GM12891 (cell line): Measurements from ENCODE around the gene PEX14.
A peak's percentile ranks its signal among the peaks of the same experiment; 100 is the strongest.

Source experiments
- DNase-seq: peaks from one replicate; pipeline ENCODE4 v3.0.0; 2011; ENCODE audit warnings: low spot score; ENCODE audit not compliant: insufficient read length
- FAIRE-seq: peaks from 2 replicates; lab custom pipeline; 2011; peaks lifted over from hg19 to GRCh38; lab: Jason Lieb, UNC
- PAX5 ChIP-seq: IDR thresholded peaks from 2 replicates; pipeline ENCODE4 v1.6.1; 2011; ENCODE audit warnings: low read length, moderate library complexity, mild to moderate bottlenecking; ENCODE audit not compliant: insufficient read depth, severe bottlenecking
- POLR2A ChIP-seq: IDR thresholded peaks from 2 replicates; pipeline ENCODE4 v1.6.1; 2011; ENCODE audit warnings: low read depth, low read length, control low read depth
- POLR2AphosphoS5 ChIP-seq: IDR thresholded peaks from 2 replicates; pipeline ENCODE4 v1.6.1; 2011; ENCODE audit warnings: low read depth, low read length, control low read depth
- POU2F2 ChIP-seq: IDR thresholded peaks from 2 replicates; pipeline ENCODE4 v1.6.1; 2011; ENCODE audit warnings: low read depth, mild to moderate bottlenecking, control low read depth, low read length, moderate library complexity
- SPI1 ChIP-seq: IDR thresholded peaks from 2 replicates; pipeline ENCODE4 v1.6.1; 2011; ENCODE audit warnings: low read depth, low read length, control low read depth
- TAF1 ChIP-seq: IDR thresholded peaks from 2 replicates; pipeline ENCODE4 v1.6.1; 2011; ENCODE audit warnings: low read depth, low read length, control low read depth

The PEX14 gene

DNA sequence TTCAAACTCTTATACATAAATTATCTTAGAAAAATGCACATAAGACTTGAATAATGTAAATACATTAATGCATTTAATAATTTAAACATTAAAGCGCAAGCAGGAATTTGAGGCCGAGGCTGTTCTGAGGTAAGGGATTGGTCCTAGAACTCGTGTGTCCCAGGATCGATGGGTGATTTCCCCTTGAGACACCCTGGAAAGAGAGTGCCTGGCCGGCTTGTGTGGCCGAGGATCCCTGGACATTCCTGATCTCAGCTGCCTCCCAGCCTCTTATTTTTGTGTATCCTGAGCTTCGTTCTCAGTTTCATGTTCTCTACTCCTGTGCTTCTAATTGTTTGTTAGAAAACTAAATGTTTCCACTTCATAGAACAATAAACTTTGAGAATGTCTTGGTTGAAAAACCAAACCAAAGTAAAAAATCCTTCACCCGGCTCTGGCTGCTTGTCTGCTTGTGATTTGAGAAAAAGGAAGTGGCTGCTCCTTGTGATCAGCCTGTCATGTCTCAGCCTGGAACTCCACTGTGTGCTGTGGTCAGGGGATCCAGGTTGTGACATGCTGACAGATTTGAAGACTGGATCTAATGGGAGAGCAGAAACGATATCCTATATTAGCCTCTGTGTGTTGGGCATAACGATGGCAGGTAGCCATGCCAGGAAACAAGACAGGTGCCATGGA, 40.7 kb downstream of the PEX14 start:
- no peak for TF ChIP-seq TAF1
- peak; percentile 89 for TF ChIP-seq SPI1
- DNase-seq (no peak), FAIRE-seq (peak; percentile 66)

DNA sequence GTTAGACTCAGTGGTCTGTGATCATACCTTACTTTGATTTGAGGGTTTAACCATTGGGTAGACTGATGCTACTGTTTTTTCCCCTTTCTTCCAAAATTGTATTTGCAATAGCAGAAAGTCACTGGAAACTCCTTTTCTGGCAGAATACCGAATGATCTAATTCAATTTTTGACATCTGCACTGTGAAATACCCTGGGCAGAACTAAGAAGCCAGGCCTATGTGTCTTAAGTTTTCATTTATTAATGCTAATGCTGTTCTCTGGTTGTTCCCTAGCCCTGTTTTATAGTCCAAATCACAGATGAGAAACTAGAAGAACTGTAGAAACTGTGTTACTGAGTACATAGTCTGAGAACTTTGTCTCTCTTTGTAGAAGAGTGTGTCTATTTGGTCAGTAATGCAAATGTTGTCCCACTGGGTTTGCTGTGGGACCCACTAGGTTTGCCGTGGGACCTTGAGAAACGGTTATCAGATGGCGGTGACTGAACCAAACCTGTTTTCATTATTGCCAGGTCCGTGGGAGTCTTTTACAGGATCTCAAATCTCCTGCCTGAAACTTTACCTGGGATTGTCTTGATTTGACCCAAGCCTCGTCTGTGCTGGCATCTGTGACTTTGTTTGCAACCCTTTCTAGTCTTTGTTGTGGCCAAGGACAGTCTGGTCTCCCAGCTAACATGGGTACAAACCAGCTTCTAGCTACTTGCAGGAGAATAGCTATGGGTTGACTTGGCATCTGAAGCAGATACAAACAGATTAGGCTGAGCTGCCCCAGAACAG, 41.4 kb downstream of the PEX14 start:
- no peak for FAIRE-seq
- TF ChIP-seq POU2F2 (no peak), POLR2AphosphoS5 (no peak), POLR2A (no peak), TAF1 (no peak), SPI1 (no peak), PAX5 (no peak)
- DNase-seq, result no peak

DNA sequence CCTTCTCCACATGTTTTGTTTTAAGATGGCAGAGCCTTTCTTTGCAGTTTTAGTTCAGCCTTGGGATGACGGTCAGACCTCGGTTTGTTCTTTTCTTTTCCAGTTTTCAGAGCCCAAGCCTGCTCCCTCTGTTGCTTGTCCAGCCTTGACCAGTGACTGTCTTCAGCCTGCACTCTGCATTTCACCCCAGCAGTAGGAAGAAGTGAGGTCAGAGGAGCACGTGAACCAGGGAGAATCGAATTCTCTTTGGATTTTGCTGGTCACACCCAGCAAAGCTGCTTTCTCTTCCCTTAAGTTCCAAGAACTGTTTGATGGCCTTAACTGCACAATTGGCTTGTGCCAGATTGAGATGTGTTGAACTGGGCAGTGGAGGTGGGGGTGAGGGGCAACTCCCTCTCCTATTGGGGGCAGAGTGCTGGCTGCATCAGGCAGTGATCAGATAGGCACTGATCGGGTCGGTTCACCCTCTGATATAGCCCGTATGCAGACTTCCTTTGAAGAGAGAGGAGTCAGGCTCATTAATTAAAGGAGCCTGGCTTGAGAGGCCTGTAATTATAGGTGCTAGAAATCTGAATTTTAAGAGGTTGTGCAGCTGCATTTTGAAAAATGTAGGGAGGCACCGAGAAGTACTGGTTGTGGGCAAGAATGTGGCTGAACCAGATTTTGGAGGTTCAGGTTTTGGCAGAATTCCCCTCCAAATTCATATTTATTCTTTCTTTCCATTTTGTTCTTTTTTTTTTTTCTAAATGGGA, 42.4 kb downstream of the PEX14 start:
- TF ChIP-seq POU2F2 (no peak), POLR2AphosphoS5 (no peak), TAF1 (no peak), SPI1 (no peak), POLR2A (no peak), PAX5 (no peak)
- DNase-seq (no peak), FAIRE-seq (no peak)

DNA sequence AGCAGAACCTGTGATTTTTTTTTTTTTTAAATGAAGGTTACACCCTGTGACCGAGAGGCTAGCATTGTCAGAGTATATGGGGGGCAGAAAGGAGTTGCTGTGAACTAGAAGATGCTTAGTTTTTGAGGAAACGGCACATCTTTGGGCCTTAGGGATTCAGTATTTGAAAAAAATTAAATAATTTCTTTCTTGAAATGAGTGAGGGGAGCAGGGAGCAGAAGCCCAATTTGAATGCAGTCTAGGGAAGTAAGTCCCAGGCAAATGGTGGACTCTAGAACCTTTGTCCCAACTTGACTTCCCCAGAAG, 42.9 kb downstream of the PEX14 start:
- no peak for DNase-seq
- TF ChIP-seq POLR2AphosphoS5 (no peak), POU2F2 (no peak), POLR2A (no peak), PAX5 (no peak), TAF1 (no peak), SPI1 (no peak)
- FAIRE-seq, result no peak

DNA sequence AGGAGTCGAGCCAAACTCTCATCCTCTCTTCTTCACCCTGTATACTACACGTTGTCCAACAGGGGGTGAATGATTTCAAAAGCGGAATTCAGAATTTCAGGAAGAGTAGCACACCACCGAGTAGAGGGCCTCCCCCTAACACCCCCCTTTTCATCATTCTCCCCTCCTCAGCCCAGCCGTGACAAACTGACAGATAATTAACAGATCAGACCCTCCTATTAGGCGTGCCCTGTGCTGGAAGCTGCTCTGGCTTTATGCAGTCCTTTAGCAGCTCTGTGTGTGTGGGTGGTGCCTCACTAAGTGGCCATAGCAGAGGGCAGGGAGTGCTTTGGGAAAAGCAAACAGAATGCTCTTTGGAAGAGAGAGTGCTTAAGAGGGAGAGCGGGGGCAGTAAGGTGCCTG, 44.3 kb downstream of the PEX14 start:
- DNase-seq, result no peak
- TF ChIP-seq POLR2A, result no peak
- no peak for TF ChIP-seq PAX5
- TF ChIP-seq POU2F2, result no peak
- no peak for TF ChIP-seq TAF1
- no peak for TF ChIP-seq SPI1
- TF ChIP-seq POLR2AphosphoS5, result no peak
- no peak for FAIRE-seq

DNA sequence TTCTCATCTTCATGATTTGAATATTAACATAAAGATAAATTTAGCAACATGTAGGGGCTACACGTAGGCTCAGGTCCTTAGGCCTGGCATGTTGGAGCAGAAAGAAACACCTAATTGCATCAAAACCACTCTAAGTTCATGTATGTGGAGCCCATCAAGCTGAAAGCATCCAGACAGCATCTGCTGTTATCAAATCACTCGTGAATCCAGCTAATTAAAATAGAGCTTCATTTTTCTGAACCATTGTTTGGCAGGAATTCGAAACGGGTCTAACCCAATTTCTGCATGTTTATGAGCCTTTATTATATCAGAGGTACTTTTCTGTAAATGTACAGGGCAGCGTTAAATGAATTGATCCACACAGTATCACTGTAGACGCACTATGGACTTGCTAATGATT, 45.7 kb downstream of the PEX14 start:
- TF ChIP-seq POU2F2 (no peak), SPI1 (no peak), TAF1 (no peak), POLR2A (no peak), PAX5 (no peak), POLR2AphosphoS5 (no peak)
- FAIRE-seq (no peak), DNase-seq (no peak)

DNA sequence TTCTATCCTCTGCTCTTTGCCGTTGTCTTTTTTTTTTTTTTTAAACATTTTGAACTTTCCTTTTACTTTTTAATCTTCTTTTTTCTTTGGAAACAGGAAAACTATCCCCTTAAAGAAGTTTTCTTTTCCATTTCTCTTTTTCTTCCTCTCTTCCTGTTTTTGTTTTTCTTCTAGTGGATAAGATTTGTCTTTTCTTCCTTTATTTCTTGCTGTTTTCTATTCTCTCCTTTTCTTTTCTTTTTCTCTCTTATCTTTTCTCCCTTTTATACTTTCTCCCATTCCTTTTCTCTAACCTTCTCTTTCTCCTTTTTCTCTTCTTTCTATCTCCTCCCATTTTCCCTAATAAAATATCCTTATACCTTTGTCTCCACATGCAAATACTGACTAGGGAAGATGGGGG, 46.2 kb downstream of the PEX14 start:
- no peak for TF ChIP-seq POU2F2
- TF ChIP-seq SPI1, result no peak
- no peak for TF ChIP-seq TAF1
- TF ChIP-seq PAX5, result no peak
- TF ChIP-seq POLR2A, result no peak
- no peak for TF ChIP-seq POLR2AphosphoS5
- no peak for FAIRE-seq
- no peak for DNase-seq

DNA sequence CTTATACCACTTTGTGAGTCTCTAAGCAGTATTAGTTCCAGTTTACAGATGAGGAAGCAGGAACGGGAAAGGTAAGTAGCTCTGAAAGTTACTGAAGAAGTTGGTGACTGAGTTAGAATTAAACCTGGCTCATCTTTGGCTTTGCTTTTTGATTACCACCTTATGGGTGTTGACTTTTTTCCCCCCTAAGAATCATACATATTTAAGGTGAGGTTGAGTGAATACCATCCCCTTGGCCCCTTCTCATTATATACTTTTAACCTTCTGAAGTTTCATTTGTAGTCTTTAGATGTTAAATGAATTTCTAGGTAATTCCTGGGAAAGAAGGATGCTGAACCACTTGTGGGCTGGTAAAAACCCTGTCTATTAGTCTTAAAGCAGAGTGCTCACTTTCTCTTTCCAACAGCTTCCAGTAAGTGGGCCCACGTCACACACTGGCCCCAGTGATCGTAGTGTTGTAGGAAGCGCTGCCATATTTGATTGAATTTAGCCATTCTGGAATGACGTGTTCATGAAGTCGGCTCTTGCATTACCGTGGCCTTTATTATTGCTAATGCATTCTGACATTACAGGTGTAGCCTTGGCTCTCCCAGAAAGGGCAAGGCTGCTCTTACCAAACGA, 46.9 kb downstream of the PEX14 start:
- TF ChIP-seq SPI1 (no peak), PAX5 (no peak), POLR2AphosphoS5 (no peak), POU2F2 (no peak), TAF1 (no peak), POLR2A (no peak)
- FAIRE-seq, result no peak
- DNase-seq, result no peak

DNA sequence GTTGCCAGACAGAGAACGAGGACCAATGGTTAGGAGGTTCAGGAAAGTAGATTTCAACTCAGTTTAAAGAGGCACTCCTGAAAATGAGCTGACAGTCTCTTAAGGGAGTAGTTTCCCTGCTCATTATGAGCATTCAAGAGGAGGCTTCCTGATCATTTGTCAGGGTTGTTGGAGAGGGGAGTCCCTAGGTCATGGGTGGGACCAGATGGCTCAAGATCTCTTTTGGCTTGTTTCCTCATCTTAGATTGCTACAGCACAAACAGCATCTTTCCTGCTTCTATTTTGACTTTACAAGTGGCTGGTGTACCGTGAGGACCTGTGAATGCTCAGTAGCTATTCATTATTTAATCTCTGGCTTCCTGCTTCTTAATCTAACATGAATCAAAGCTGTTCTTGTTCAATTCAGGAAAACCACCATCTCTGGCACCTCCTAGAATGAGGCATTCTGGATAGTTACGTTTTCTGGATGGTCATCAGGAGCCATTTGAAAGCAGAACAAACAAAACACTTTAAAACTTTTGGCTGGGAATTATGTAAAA, 47.6 kb downstream of the PEX14 start:
- TF ChIP-seq POLR2AphosphoS5 (no peak), POU2F2 (no peak)
- FAIRE-seq (no peak), DNase-seq (no peak)
